Stomach (tissue), 4 donors: ENCODE results near the gene SCFD2.

Experiments
- CTCF ChIP-seq, 7 experiments: fragments of 450-650 bp in 4 of 7; fragments of 200-600 bp in 3 of 7; sonication (generic) in 3 of 7; IDR thresholded peaks; one replicate each; pipeline ENCODE4 v1.5.1; 2016 to 2019; ENCODE audit warnings: antibody characterized with exemption in 7 of 7, control low read depth in 2 of 7, mild to moderate bottlenecking in 1 of 7
- EP300 ChIP-seq: sonication (generic); formaldehyde crosslinking; IDR thresholded peaks from one replicate; pipeline ENCODE4 v1.6.1; 2017; ENCODE audit warnings: antibody characterized with exemption
- POLR2A ChIP-seq, 4 donors: fragments of 450-650 bp; IDR thresholded peaks; one replicate each; pipeline ENCODE4 v1.6.1; 2016; ENCODE audit warnings: antibody characterized with exemption in 4 of 4, control low read depth in 2 of 4, mild to moderate bottlenecking in 1 of 4, moderate library complexity in 1 of 4
- POLR2AphosphoS5 ChIP-seq, 3 donors: sonication (generic); formaldehyde crosslinking; IDR thresholded peaks; one replicate each; pipeline ENCODE4 v1.6.1; 2016; ENCODE audit warnings: antibody characterized with exemption in 3 of 3

DNA sequence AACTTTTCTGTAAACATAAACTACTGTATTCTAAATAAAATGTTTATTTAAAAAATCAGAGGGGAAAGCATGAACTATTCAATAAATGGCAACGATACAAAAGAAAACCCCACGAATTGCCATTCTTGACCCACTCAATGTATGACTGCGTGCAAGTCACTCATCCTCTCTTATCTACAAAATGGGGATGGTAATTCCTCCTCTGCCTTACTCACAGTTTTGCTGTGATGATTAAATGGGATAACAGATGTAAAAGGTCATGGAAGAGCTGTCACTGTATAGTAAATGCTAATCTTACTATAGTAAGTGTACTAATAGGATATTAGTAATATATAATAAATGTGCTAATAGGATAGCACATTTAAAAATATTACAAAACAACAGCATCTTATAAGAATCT is 173.4 kb downstream of the SCFD2 start:
- no peak for TF ChIP-seq CTCF (IDR thresholded peaks at IDR 0.05)
- no peak for TF ChIP-seq POLR2AphosphoS5 (IDR thresholded peaks at IDR 0.05)
- no peak for TF ChIP-seq EP300
- TF ChIP-seq POLR2A (IDR thresholded peaks at IDR 0.05), result no peak
